GM12892 (cell line): Measurements from ENCODE around the gene OSBPL10.

Source experiments
- POLR2A ChIP-seq: IDR thresholded peaks from 2 replicates; pipeline ENCODE4 v1.6.1; 2011; ENCODE audit warnings: low read depth, low read length, control low read depth
- POLR2AphosphoS5 ChIP-seq: IDR thresholded peaks from 2 replicates; pipeline ENCODE4 v1.6.1; 2011; ENCODE audit warnings: low read depth, low read length, control low read depth
- TAF1 ChIP-seq: IDR thresholded peaks from 2 replicates; pipeline ENCODE4 v1.6.1; 2011; ENCODE audit warnings: low read depth, mild to moderate bottlenecking, control low read depth, low read length, borderline replicate concordance

GRCh38 chr3:31892500-31892899 is 88.6 kb downstream of the OSBPL10 start:
- TF ChIP-seq POLR2AphosphoS5 (no peak), TAF1 (no peak), POLR2A (no peak)
